WTC11 (cell line): ENCODE results near the gene KCNV2. TPM values are rescaled to one million over a fixed set of nuclear protein-coding genes. Genes with fewer than 3 reads are reported as not detected.

Experiments
- ATAC-seq: fragments of 200-7000 bp; cut with Tn5 transposase; 2 replicates; pipeline ENCODE4 v1.10.0; 2021; ENCODE audit warnings: mild to moderate bottlenecking, moderate library complexity
- CTCF ChIA-PET: fragments of 300-600 bp; sonication (Branson Sonifier 250); formaldehyde crosslinking; loops from one replicate; lab custom pipeline; 2021; ENCODE audit warnings: antibody characterized with exemption; lab: Charles Lee
- POLR2A ChIA-PET: fragments of 350-600 bp; sonication (Branson Sonifier 250); formaldehyde crosslinking; loops from one replicate; lab custom pipeline; 2021; ENCODE audit warnings: antibody characterized with exemption; lab: Charles Lee
- DNase-seq: peaks from one replicate; pipeline ENCODE4 v3.0.0; 2021; ENCODE audit warnings: low spot score
- H3K27ac Mint-ChIP-seq: 2 replicates; pipeline ENCODE4 v1.8.0; 2021; ENCODE audit warnings: mixed read lengths
- H3K27me3 Mint-ChIP-seq: 2 replicates; pipeline ENCODE4 v1.8.0; 2021; ENCODE audit warnings: low read depth, mild to moderate bottlenecking, moderate library complexity, mixed read lengths
- H3K36me3 Mint-ChIP-seq: 2 replicates; pipeline ENCODE4 v1.8.0; 2021; ENCODE audit warnings: mixed read lengths
- H3K4me1 Mint-ChIP-seq: 2 replicates; pipeline ENCODE4 v1.8.0; 2022; ENCODE audit warnings: mixed read lengths
- H3K4me3 Mint-ChIP-seq: 2 replicates; pipeline ENCODE4 v1.8.0; 2021; ENCODE audit warnings: mild to moderate bottlenecking, moderate library complexity, mixed read lengths
- H3K9me3 Mint-ChIP-seq: 2 replicates; pipeline ENCODE4 v1.8.0; 2021; ENCODE audit warnings: mixed read lengths
- AR ChIP-seq: fragments of 250-450 bp; sonication (Bioruptor Pico); IDR thresholded peaks from 2 replicates; pipeline ENCODE4 v1.9.0; 2021; ENCODE audit warnings: mild to moderate bottlenecking
- ATF6 ChIP-seq: sonication (generic); formaldehyde crosslinking; IDR thresholded peaks from 2 replicates; pipeline ENCODE4 v1.8.1; 2023; ENCODE audit warnings: mild to moderate bottlenecking, missing genetic modification reagents
- E2F1 ChIP-seq: sonication (generic); formaldehyde crosslinking; IDR thresholded peaks from 2 replicates; pipeline ENCODE4 v1.8.0; 2022; ENCODE audit warnings: mild to moderate bottlenecking, missing genetic modification reagents
- E2F4 ChIP-seq: sonication (generic); formaldehyde crosslinking; IDR thresholded peaks from 2 replicates; pipeline ENCODE4 v1.8.1; 2022; ENCODE audit warnings: low read depth, mild to moderate bottlenecking, moderate library complexity, missing genetic modification reagents, borderline replicate concordance
- ERG ChIP-seq: fragments of 250-450 bp; sonication (Bioruptor Pico); IDR thresholded peaks from 2 replicates; pipeline ENCODE4 v1.8.0; 2021; ENCODE audit warnings: mild to moderate bottlenecking
- GABPB1 ChIP-seq: sonication (generic); formaldehyde crosslinking; IDR thresholded peaks from 2 replicates; pipeline ENCODE4 v1.8.1; 2023; ENCODE audit warnings: mild to moderate bottlenecking, missing genetic modification reagents
- HMGXB4 ChIP-seq: sonication (generic); formaldehyde crosslinking; IDR thresholded peaks from 2 replicates; pipeline ENCODE4 v1.8.1; 2023; ENCODE audit warnings: mild to moderate bottlenecking, moderate library complexity, missing genetic modification reagents
- IRF1 ChIP-seq: sonication (generic); formaldehyde crosslinking; IDR thresholded peaks from 2 replicates; pipeline ENCODE4 v1.8.0; 2023; ENCODE audit warnings: missing genetic modification reagents
- JAZF1 ChIP-seq: fragments of 250-450 bp; sonication (Bioruptor Pico); IDR thresholded peaks from 2 replicates; pipeline ENCODE4 v1.9.0; 2021; ENCODE audit warnings: moderate library complexity, mild to moderate bottlenecking, inconsistent platforms
- KAT7 ChIP-seq: sonication (generic); formaldehyde crosslinking; IDR thresholded peaks from 2 replicates; pipeline ENCODE4 v1.8.1; 2023; ENCODE audit warnings: missing genetic modification reagents, mild to moderate bottlenecking, borderline replicate concordance
- NFATC4 ChIP-seq: fragments of 250-450 bp; sonication (Bioruptor Pico); IDR thresholded peaks from 2 replicates; pipeline ENCODE4 v1.9.0; 2021; ENCODE audit warnings: mild to moderate bottlenecking
- NFYB ChIP-seq: sonication (generic); formaldehyde crosslinking; conservative IDR thresholded peaks from 2 replicates; pipeline ENCODE4 v1.8.0; 2022; ENCODE audit warnings: low read depth, missing genetic modification reagents
- SOX15 ChIP-seq: fragments of 250-450 bp; sonication (Bioruptor Pico); IDR thresholded peaks from 2 replicates; pipeline ENCODE4 v1.9.0; 2021; ENCODE audit warnings: mild to moderate bottlenecking
- TEAD4 ChIP-seq: sonication (generic); formaldehyde crosslinking; IDR thresholded peaks from 2 replicates; pipeline ENCODE4 v1.8.0; 2022; ENCODE audit warnings: mild to moderate bottlenecking, missing genetic modification reagents
- ZNF219 ChIP-seq: sonication (generic); formaldehyde crosslinking; IDR thresholded peaks from 2 replicates; pipeline ENCODE4 v1.8.0; 2023; ENCODE audit warnings: missing genetic modification reagents, mild to moderate bottlenecking, borderline replicate concordance
- ZNF263 ChIP-seq: sonication (generic); formaldehyde crosslinking; IDR thresholded peaks from 2 replicates; pipeline ENCODE4 v1.8.1; 2022; ENCODE audit warnings: low read depth, mild to moderate bottlenecking, moderate library complexity, missing genetic modification reagents
- total RNA-seq: library from RNA; stranded (reverse); gene quantifications from 3 replicates; pipeline ENCODE4 v1.2.3, GENCODE V29; 2021

Gene KCNV2
- total RNA-seq, 1 experiment from 2014 or later: not detected

GRCh38 chr9:2741441-2742158 lies 24.3 kb downstream of the KCNV2 start:
- H3K4me1 Mint-ChIP-seq: peaks cover 8% of the 10 kb centered on the region
- H3K9me3 Mint-ChIP-seq: no peaks in the 10 kb centered on the region
- ChIA-PET POLR2A (interaction anchor here (0.5 kb wide), 1 partner anchor 56 kb away, joined by 3 read pairs; no protein-coding TSS in a partner anchor), CTCF (no interaction called here)
- H3K36me3 Mint-ChIP-seq: peaks cover 4% of the 10 kb centered on the region; the same call in 1 of the 2 replicates
- ATAC-seq (no peak), DNase-seq (no peak)
- no peak overlapping the region for H3K27ac Mint-ChIP-seq
- H3K4me3 Mint-ChIP-seq: no peak overlapping the region
- no peak for TF ChIP-seq IRF1 (CRISPR knock-in tag)
- TF ChIP-seq GABPB1 (CRISPR knock-in tag): no peak
- no peak for TF ChIP-seq ZNF219
- no peak for TF ChIP-seq AR
- no peak for TF ChIP-seq ATF6 (CRISPR knock-in tag)
- no peak for TF ChIP-seq HMGXB4 (CRISPR knock-in tag)
- no peak for TF ChIP-seq ZNF263 (CRISPR knock-in tag)
- TF ChIP-seq E2F1: no peak
- no peak for TF ChIP-seq NFATC4
- TF ChIP-seq ERG (CRISPR knock-in tag): no peak
- TF ChIP-seq SOX15: no peak
- TF ChIP-seq E2F4 (CRISPR knock-in tag): no peak
- TF ChIP-seq KAT7 (CRISPR knock-in tag): no peak
- no peak for TF ChIP-seq TEAD4 (CRISPR knock-in tag)
- TF ChIP-seq JAZF1 (CRISPR knock-in tag): no peak
- no peak for TF ChIP-seq NFYB
- TF ChIP-seq, all 79 proteins: peak for 0
- no peaks in the 10 kb centered on the region for H3K27me3 Mint-ChIP-seq
